Loucy (cell line): ENCODE data around the gene PRG2.
A peak's percentile ranks its signal among the peaks of the same experiment; 100 is the strongest.

Source experiments
- H2AFZ ChIP-seq: fragments of 200-600 bp; sonication (generic); 2 replicates; pipeline ENCODE4 v1.6.0; 2016; ENCODE audit warnings: antibody characterized with exemption, mild to moderate bottlenecking, low read length, moderate library complexity
- H3F3A ChIP-seq: fragments of 200-600 bp; 2 replicates; pipeline ENCODE4 v1.6.0; 2016; ENCODE audit warnings: antibody characterized with exemption, low read depth, mild to moderate bottlenecking
- H3K27me3 ChIP-seq: fragments of 200-600 bp; sonication (generic); 2 replicates; pipeline ENCODE4 v1.6.1; 2014; ENCODE audit warnings: low read length, mild to moderate bottlenecking; ENCODE audit not compliant: insufficient read depth, poor library complexity, severe bottlenecking
- H3K36me3 ChIP-seq: fragments of 200-600 bp; sonication (generic); 2 replicates; pipeline ENCODE4 v1.6.1; 2016; ENCODE audit warnings: low read length; ENCODE audit not compliant: insufficient read depth
- H3K4me1 ChIP-seq: fragments of 200-600 bp; sonication (generic); 2 replicates; pipeline ENCODE4 v1.5.1; 2014; ENCODE audit warnings: low read length, mild to moderate bottlenecking; ENCODE audit not compliant: insufficient read depth, poor library complexity, severe bottlenecking
- H3K4me2 ChIP-seq: fragments of 200-600 bp; sonication (generic); 2 replicates; pipeline ENCODE4 v1.6.0; 2014; ENCODE audit warnings: antibody characterized with exemption, low read length, low read depth, mild to moderate bottlenecking; ENCODE audit not compliant: poor library complexity, severe bottlenecking
- H3K4me3 ChIP-seq: fragments of 200-600 bp; sonication (generic); 2 replicates; pipeline ENCODE4 v1.5.1; 2014; ENCODE audit warnings: low read length, mild to moderate bottlenecking, mixed read lengths; ENCODE audit not compliant: poor library complexity, severe bottlenecking
- H3K79me2 ChIP-seq: fragments of 200-600 bp; sonication (generic); 2 replicates; pipeline ENCODE4 v1.6.1; 2014; ENCODE audit warnings: low read length; ENCODE audit not compliant: insufficient read depth
- H3K9ac ChIP-seq: fragments of 200-600 bp; sonication (generic); 2 replicates; pipeline ENCODE4 v1.6.0; 2014; ENCODE audit warnings: mild to moderate bottlenecking, low read depth, low read length, moderate library complexity; ENCODE audit not compliant: poor library complexity, severe bottlenecking
- H3K9me2 ChIP-seq: fragments of 200-600 bp; sonication (generic); replicated peaks from 2 replicates; pipeline ENCODE4 v1.6.1; 2016; ENCODE audit warnings: low read depth, low read length, mixed read lengths
- H3K9me3 ChIP-seq: fragments of 200-600 bp; sonication (generic); 2 replicates; pipeline ENCODE4 v1.6.1; 2014; ENCODE audit warnings: mild to moderate bottlenecking, antibody characterized with exemption, low read length, low read depth; ENCODE audit not compliant: insufficient read depth
- H4K20me1 ChIP-seq: fragments of 200-600 bp; sonication (generic); 2 replicates; pipeline ENCODE4 v1.6.0; 2014; ENCODE audit warnings: antibody characterized with exemption, low read length, mild to moderate bottlenecking; ENCODE audit not compliant: insufficient read depth, poor library complexity, severe bottlenecking
- CTCF ChIP-seq: fragments of 200-600 bp; sonication (generic); conservative IDR thresholded peaks from 2 replicates; pipeline ENCODE4 v1.5.1; 2014; ENCODE audit warnings: mild to moderate bottlenecking, antibody characterized with exemption, low read length
- EZH2phosphoT487 ChIP-seq: fragments of 200-600 bp; IDR thresholded peaks from 2 replicates; pipeline ENCODE4 v1.6.1; 2018; ENCODE audit warnings: antibody characterized with exemption, mild to moderate bottlenecking, moderate library complexity, borderline replicate concordance

The PRG2 gene

GRCh38 chr11:57427727-57428082, 37.3 kb upstream of the PRG2 start:
- Histone ChIP-seq H3K9me3 (no peaks in the 10 kb centered on the region), H3K4me2 (peak overlapping the region; percentile 96), H3K36me3 (peaks cover 19% of the 10 kb centered on the region; the same call in 1 of the 2 replicates), H2AFZ (no peak overlapping the region), H3F3A (peaks cover 10% of the 10 kb centered on the region), H4K20me1 (peaks cover 22% of the 10 kb centered on the region), H3K79me2 (peaks cover 35% of the 10 kb centered on the region), H3K4me3 (peak overlapping the region; percentile 83), H3K9ac (peak overlapping the region; percentile 98), H3K9me2 (no peaks in the 10 kb centered on the region), H3K27me3 (no peaks in the 10 kb centered on the region), H3K4me1 (peaks cover 58% of the 10 kb centered on the region)
- no peak for TF ChIP-seq EZH2phosphoT487
- TF ChIP-seq CTCF, result no peak

GRCh38 chr11:57426929-57427726, 36.7 kb upstream of the PRG2 start, which contains the start of gene SLC43A3:
Gene SLC43A3 (minus strand): TSS chr11:57427121. CDS start chr11:57426172, 949 bp downstream.
- peak within 1 kb of the TSS; percentile 83 for H3K4me3 ChIP-seq
- no peak within 1 kb of the TSS; the same call in 1 of the 2 replicates for H2AFZ ChIP-seq
- H3K9me2 ChIP-seq, result no peaks in the 10 kb centered on the region
- H4K20me1 ChIP-seq, result peaks cover 27% of the 10 kb centered on the region
- peaks cover 41% of the 10 kb centered on the region for H3K79me2 ChIP-seq
- no peaks in the 10 kb centered on the region for H3K9me3 ChIP-seq
- H3K4me1 ChIP-seq, result peaks cover 58% of the 10 kb centered on the region
- peak within 1 kb of the TSS; percentile 96 for H3K4me2 ChIP-seq
- H3K27me3 ChIP-seq, result no peaks in the 10 kb centered on the region
- peaks cover 24% of the 10 kb centered on the region; the same call in 1 of the 2 replicates for H3K36me3 ChIP-seq
- TF ChIP-seq CTCF (no peak), EZH2phosphoT487 (no peak)
- H3F3A ChIP-seq, result peaks cover 10% of the 10 kb centered on the region
- H3K9ac ChIP-seq, result peak within 1 kb of the TSS; percentile 98

GRCh38 chr11:57426439-57426928, 36.0 kb upstream of the PRG2 start:
- H3K9ac ChIP-seq, result peak overlapping the region; percentile 98
- H3K4me3 ChIP-seq, result peak overlapping the region; percentile 83
- no peaks in the 10 kb centered on the region for H3K9me3 ChIP-seq
- H3K27me3 ChIP-seq, result no peaks in the 10 kb centered on the region
- H4K20me1 ChIP-seq, result peaks cover 34% of the 10 kb centered on the region
- H3K4me1 ChIP-seq, result peaks cover 61% of the 10 kb centered on the region
- peaks cover 47% of the 10 kb centered on the region for H3K79me2 ChIP-seq
- TF ChIP-seq CTCF (no peak), EZH2phosphoT487 (no peak)
- peaks cover 10% of the 10 kb centered on the region for H3F3A ChIP-seq
- H3K36me3 ChIP-seq, result peaks cover 30% of the 10 kb centered on the region; the same call in 1 of the 2 replicates
- no peak overlapping the region; the same call in 1 of the 2 replicates for H2AFZ ChIP-seq
- peak overlapping the region; percentile 96 for H3K4me2 ChIP-seq
- H3K9me2 ChIP-seq, result no peaks in the 10 kb centered on the region
